GM18517 (cell line): ENCODE results near the gene PHACTR1.
"Not testable (repeated sequence)": the region's sequence is repeated elsewhere in the genome, so short reads cannot be mapped to it uniquely, and the experiment has no call there.

ENCODE experiments used
- ATAC-seq: cut with Tn5 transposase; IDR thresholded peaks from one replicate; pipeline ENCODE4 v1.9.1; 2021; ENCODE audit warnings: mild to moderate bottlenecking, moderate library complexity; ENCODE audit not compliant: unreplicated experiment

PHACTR1 gene

DNA sequence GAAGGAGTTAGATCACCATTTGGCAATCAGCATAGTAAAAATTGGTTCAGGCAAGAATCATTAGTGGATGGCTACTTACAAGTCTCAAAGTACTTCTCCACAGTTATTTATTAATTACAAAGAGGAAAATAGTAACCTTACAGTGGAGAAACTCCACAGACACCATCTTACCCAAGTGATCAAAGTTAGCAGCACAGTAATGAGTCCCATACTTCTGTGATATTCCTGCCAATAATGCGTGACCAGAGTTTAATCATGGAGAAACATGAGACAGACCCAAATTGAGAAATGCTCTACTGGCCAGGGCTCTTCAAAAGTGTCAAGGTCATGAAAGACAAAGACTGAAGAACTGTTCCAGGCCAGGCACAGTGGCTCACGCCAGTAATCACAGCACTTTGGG, 602.3 kb downstream of the PHACTR1 start:
- ATAC-seq: no peak

DNA sequence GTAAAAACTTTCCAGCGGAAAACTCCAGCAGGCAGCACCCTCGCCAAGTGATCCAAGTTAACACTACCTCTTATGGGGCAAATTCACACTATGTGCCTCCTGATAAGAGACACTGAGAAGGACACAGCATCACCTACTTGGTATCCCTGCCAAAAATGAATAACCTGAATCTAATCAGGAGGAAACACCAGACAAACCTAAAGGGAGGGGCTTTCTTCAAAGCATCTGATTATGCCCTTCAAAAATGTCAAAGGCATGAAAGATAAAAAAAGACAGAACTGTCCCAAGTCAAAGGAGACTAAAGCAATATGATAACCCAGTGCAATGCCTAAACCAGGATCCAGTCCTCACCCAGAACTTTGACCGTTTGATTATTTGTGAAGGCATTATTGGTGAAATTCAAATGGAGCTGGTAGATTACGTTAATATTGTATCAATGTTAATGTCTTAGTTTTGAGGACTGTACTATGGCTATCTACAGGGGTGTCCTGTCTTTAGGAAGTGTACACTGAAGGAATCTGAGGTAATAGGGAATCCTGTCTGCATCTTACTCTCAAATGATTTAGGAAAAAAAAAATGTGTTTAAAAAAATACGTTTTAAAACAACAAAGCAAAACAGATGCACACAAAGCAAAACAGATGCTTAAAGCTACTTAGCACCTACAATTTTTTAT, 603.5 kb downstream of the PHACTR1 start:
- ATAC-seq: no peak

DNA sequence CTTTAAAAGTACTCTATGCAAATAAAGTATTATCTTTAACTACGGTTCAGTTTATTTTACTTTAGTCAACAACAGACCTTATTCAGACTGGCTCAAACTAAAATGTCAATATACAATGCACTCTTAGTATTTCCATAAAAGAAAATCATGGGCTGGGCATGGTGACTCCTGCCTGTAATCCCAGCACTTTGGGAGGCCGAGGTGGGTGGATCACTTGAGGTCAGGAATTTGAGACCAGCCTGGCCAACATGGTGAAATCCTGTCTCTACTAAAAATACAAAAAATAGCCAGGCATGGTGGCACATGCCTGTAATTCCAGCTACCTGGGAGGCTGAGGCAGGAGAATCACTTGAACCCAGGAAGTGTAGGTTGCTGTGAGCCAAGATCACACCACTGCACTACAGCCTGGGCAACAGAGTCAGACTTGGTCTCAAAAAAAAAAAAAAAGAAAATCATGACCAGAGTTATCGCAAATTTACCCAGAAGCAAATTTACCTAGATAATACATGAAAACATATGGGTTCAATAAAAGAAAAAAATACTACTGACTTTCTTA, 609.5 kb downstream of the PHACTR1 start:
- ATAC-seq: not testable (repeated sequence)

DNA sequence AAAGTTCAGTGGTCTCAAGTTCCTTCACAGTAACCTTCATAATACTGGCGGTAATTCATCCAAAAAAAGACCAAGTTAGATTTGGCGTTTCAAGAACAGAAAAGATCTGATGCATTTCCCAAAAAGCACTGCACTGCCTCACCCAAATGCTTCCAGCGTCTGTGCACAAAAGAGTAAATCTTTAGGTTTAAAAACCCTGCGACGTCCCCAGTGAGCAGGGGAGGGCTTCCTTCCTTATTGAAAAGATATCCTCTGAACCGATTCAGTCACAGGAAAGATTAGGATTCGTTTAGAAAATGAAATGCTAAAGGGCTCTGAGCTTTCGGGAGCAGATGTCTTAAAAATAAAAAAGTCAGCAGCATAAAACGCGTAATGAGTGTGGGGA, 611.1 kb downstream of the PHACTR1 start:
- no peak for ATAC-seq

DNA sequence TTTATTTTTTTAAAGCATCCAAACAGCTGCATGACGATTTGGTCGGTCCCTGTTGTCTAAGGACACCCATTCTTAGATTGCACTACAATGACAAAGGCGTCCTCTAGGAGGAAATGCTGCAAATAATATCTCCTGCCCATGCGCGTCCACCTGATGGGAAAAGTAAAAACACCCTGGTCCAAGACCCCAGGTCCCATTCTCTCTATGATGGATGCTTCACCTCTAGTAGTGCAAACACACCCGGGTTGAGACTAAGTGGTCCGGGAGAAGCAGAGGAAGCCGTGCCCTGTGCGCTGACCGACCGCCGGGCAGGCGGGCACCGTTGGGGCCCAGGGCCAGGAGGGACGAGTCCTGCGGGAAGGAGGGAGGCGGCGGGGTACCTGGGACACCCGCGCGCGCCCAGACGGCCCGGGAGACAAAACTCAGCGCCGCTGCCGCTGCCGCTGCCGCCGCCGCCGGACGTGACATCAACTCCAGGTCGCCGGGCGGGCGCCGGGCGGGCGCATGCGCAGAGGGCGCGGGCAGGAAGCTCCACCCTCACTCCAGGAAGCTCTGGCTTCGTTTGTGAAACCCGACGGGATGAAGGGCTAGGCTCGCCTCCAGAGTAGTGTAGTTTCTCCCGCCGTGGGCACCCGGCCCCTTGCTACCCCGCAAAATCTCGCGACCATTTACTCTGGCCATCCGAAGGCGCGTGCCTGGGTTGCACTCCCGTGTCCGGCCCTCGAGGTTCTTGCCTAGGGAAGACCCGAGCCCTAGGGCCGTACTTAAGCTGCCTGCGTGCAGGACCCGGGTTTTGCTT, 611.7 kb downstream of the PHACTR1 start, which contains the start of gene TBC1D7:
Gene TBC1D7 (minus strand): TSS at position 462 of the 799 bp plus-strand sequence. CDS start 1,639 bp downstream, outside the sequence.
- peak; percentile 83 for ATAC-seq

DNA sequence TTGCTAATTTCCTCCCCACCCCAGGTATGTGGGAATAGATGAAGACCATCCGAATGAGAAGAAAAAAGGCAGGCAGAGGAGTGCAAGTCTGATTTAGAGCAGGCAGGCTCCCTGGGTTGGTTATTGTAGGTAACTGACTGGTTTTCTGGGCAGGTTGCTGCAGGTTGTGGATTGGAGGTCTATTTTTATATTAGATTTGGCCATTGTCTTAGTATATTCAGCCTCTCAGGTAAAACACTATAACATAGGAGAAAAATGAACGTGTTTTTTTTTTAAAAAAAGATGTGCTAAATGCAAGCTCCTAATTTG, 612.3 kb downstream of the PHACTR1 start:
- peak; percentile 4 for ATAC-seq

DNA sequence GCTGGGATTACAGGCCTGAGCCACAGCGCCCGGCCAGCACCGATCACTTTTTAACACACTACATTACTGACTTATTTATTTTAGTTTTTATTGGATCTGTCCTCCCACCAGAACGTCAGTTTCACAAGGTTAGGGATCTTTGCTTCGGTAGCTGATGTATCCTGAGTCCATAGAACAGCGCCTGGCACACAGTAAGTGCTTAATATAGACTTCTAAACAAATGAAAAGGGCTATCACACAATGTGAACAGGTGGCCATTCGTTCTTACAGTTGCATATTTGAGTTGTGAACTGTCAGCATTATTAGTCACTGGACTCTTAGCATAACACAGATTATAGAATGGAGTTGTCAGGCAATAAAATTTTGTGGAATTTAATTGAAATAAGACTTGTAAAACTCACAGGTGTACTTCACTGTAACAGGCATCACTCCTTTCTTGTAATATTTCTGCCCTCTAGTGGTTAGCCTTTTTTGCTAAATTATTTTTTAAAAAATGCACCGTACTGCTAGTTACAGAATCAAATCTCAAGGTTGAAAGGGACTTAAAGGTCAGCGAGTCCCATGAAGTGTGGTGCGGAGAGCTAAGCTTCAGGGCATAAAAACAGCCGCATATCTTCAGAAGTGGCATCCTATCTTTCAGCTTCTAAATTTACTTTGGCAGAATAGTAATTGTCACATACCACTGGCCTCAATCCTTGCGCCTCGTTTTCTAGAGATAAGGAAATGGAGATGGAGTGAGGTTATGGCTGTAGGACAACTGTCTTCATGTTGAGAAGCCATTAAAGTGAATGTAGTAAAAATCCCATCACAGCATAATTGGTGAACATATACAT, 615.2 kb downstream of the PHACTR1 start:
- no peak for ATAC-seq

DNA sequence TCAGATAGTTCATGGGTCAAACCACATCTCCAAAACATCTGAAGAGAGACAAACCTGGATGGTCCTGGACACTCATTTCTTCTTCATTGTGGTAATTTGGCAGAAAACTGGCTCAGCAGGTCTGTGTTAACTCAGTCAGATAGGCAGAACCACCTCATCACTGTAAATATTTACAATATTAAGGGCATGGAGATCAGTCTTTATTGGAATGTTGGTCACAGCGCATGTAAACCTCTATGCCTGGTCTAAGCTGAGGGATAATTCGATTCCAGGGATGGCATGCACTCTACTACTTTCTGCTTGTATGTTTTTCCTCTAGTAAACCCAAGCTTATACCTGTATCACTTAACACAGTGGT, 615.8 kb downstream of the PHACTR1 start:
- no peak for ATAC-seq

DNA sequence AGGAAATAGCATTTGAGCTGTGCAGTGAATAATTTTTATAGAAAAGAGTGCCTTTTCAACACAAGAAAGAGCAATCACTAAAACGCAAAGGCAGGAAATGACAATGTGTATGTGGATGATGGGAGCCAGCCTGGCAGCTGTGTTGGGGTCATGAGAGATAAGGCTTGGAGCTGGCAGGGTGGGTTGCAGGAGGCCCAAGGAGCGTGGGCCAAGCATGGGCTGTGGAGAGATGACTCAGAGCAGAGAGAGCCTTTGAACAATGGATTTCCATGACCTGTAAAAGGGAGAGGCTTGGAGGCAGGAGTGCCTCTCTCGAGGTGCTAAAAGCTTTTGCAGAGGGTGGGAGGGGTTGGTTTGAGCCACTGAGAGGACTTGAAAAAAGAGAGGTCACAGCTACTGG, 618.4 kb downstream of the PHACTR1 start:
- no peak for ATAC-seq

DNA sequence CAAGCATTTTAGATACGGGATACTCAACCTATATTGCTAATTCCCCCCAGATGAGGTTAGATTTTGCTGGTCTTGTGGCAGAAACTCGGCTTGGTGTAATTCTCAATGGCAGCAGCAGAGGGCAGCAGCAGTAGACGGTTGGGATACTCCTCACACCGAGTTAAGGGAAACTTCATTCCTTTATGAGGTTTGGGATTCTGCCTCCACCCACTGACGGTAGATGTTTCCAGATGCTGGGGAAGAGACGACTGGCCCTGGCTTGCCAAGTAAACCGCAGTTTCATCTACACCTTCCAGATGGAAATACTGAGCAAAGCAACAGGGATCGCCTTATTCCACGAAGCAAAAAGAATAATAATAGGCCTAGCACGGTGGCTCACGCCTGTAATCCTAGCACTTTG, 620.0 kb downstream of the PHACTR1 start:
- no peak for ATAC-seq

DNA sequence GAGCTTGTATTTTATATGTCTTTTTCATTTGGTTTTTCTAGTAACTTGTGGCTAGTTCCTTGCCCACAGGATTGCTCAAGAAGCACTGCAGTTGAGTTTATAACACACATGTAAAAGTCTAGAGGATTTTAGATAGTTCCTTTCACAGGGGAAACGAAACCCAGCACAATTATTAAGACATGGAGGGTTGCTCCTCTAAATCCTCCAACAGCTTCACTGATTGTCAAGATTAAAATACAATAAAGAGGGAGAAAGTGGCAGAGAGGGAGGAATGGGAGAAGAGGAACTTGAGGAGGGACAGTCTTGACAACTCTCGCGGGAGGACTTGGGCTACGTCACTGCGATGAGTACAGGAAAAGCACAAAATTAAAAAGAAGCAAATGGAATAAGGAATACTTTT, 621.5 kb downstream of the PHACTR1 start:
- ATAC-seq: no peak
